ENCODE measurements around the gene UTP25. TPM values are rescaled to one million over a fixed set of nuclear protein-coding genes. Genes with fewer than 3 reads are reported as not detected.

The UTP25 gene
- total and polyA plus RNA-seq, 2 of the 4 experiments (the other 2 are of a cell fraction), result 7.1 to 17.4 TPM

- no peak overlapping the region for H2AFZ ChIP-seq (replicated peaks; ENCODE audit: low read length, poor library complexity)
- no peak overlapping the region for H2BK120ac ChIP-seq (ENCODE audit: low read depth, low read length)
- TF ChIP-seq SMC3 (IDR thresholded peaks at IDR 0.05; ENCODE audit: low read depth, low read length) (no peak), MXI1 (IDR thresholded peaks at IDR 0.05; ENCODE audit: borderline replicate concordance, low read depth, low read length) (no peak), RFX5 (IDR thresholded peaks at IDR 0.05; ENCODE audit: low read depth, low read length) (no peak), MAZ (IDR thresholded peaks at IDR 0.05; ENCODE audit: borderline replicate concordance, low read depth, low read length) (no peak)
- TF ChIP-seq, protein P1, sequence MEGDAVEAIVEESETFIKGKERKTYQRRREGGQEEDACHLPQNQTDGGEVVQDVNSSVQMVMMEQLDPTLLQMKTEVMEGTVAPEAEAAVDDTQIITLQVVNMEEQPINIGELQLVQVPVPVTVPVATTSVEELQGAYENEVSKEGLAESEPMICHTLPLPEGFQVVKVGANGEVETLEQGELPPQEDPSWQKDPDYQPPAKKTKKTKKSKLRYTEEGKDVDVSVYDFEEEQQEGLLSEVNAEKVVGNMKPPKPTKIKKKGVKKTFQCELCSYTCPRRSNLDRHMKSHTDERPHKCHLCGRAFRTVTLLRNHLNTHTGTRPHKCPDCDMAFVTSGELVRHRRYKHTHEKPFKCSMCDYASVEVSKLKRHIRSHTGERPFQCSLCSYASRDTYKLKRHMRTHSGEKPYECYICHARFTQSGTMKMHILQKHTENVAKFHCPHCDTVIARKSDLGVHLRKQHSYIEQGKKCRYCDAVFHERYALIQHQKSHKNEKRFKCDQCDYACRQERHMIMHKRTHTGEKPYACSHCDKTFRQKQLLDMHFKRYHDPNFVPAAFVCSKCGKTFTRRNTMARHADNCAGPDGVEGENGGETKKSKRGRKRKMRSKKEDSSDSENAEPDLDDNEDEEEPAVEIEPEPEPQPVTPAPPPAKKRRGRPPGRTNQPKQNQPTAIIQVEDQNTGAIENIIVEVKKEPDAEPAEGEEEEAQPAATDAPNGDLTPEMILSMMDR (conservative IDR thresholded peaks at IDR 0.05; ENCODE audit: low read depth, low read length), result no peak
- no peak overlapping the region for H3K4me2 ChIP-seq (ENCODE audit: low read depth, low read length)
- H3K27ac ChIP-seq (ENCODE audit: insufficient read depth, low read length), result no peak overlapping the region
- no peak overlapping the region for H3K18ac ChIP-seq (ENCODE audit: low read depth, low read length)
- H3K14ac ChIP-seq (replicated peaks; ENCODE audit: low read depth, low read length), result no peak overlapping the region
- no peak overlapping the region for H3K9ac ChIP-seq (ENCODE audit: low read depth, low read length)
- dilution Hi-C loops (cut with HindIII; ENCODE audit: low sequenced_read_pairs, unreplicated experiment), result no loop called here
- no peak for ATAC-seq (ENCODE audit: low read depth)
- no peak overlapping the region for H4K5ac ChIP-seq (ENCODE audit: low read depth, low read length)
- BruUV-seq (replicated peaks), result no TSS peak
- H4K91ac ChIP-seq (ENCODE audit: insufficient read depth, low read depth, low read length), result no peak overlapping the region
- H3K9me1 ChIP-seq (ENCODE audit: insufficient read depth, low read length), result no peaks in the 10 kb centered on the region; the same call in none of the 2 replicates
- in situ Hi-C loops (cut with MboI; ENCODE audit: low sequenced_read_pairs), result no loop called here
- no peaks in the 10 kb centered on the region for H4K20me1 ChIP-seq (ENCODE audit: insufficient read depth, low read length)
- no peak overlapping the region for H2BK15ac ChIP-seq (ENCODE audit: low read depth, low read length)
- no peak overlapping the region for H2BK5ac ChIP-seq (ENCODE audit: low read depth, low read length, poor library complexity, severe bottlenecking)
- no peak overlapping the region for H2AK9ac ChIP-seq (replicated peaks; ENCODE audit: low read depth, low read length, poor library complexity)
- no peak overlapping the region for H3K4me3 ChIP-seq (ENCODE audit: insufficient read depth, low read depth, low read length)
- H3K56ac ChIP-seq (ENCODE audit: extremely low read depth, insufficient read depth, low read length), result no peak overlapping the region
- no peaks in the 10 kb centered on the region for H3K9me3 ChIP-seq (ENCODE audit: control insufficient read depth, insufficient read depth, low read length)
- no peaks in the 10 kb centered on the region for H3K79me1 ChIP-seq (ENCODE audit: low read depth in 1 of 2, low read length in 2 of 2)
- no peak overlapping the region for H2BK20ac ChIP-seq (ENCODE audit: low read depth, low read length)
- H3K4ac ChIP-seq (ENCODE audit: low read depth, low read length), result no peak overlapping the region
- H3K36me3 ChIP-seq (ENCODE audit: control insufficient read depth, insufficient read depth, low read length), result no peaks in the 10 kb centered on the region
- no CpG with 5 or more reads among the region's 1 CpG for WGBS, 2 experiments (ENCODE audit: extremely low coverage in 2 of 2, insufficient read length in 1 of 2)
- peaks cover 3% of the 10 kb centered on the region for H3K4me1 ChIP-seq (ENCODE audit: control insufficient read depth, insufficient read depth, low read length)
- H4K8ac ChIP-seq (ENCODE audit: low read depth in 2 of 2, low read length in 2 of 2), result no peak overlapping the region
- POLR2A ChIA-PET (ENCODE audit: unreplicated experiment), result no interaction called here
- H3K23ac ChIP-seq (ENCODE audit: low read depth, low read length), result no peak overlapping the region
- DNase-seq, result no peak
- CTCF ChIA-PET, result interaction anchor here (1.3 to 2.3 kb wide), 2 partner anchors 19 to 36 kb away, joined by 4 to 6 read pairs; no protein-coding TSS in a partner anchor
- intact Hi-C loops (cut with micrococcal nuclease), result loop anchor here (5.0 kb wide), 1 partner anchor 108 kb away; no protein-coding TSS in a partner anchor
- H2AK5ac ChIP-seq (ENCODE audit: low read depth, low read length), result no peak overlapping the region
- H3K27me3 ChIP-seq (ENCODE audit: control insufficient read depth, insufficient read depth, low read length), result no peaks in the 10 kb centered on the region
Observed at GRCh38 chr1:209878964-209879363, 51.2 kb downstream of the UTP25 start.
